Measurements from ENCODE around the gene MPPE1.

DNA sequence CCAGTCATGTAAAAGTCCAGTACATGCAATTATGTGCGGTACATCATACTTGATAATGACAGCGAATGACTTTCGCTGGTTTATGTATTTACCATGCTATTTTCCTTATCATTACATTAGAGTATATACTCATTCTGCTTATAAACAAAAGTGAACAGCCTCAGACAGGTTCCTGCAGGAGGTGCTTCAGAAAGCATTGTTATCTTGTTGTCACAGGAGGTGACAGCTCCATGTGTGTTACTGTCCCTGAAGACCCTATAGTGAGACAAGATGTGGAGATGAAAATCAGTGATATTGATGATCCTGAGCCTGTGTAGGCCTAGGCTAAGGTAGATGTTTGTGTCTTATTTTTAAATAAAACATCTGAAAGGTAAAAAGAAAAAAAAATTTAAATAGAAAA lies 15.3 kb upstream of the MPPE1 start:
- no peak for TF ChIP-seq GATA2 (IDR thresholded peaks at IDR 0.05; ENCODE audit: low read depth, low read length)
- TF ChIP-seq GATA3 (IDR thresholded peaks at IDR 0.05; ENCODE audit: low read depth, low read length): no peak

Data from SH-SY5Y (cell line).